HG03139 (cell line): ENCODE data around the gene OTOGL.
"Not testable (repeated sequence)": the region's sequence is repeated elsewhere in the genome, so short reads cannot be mapped to it uniquely, and the experiment has no call there.

Experiments used
- ATAC-seq: cut with Tn5 transposase; IDR thresholded peaks from one replicate; pipeline ENCODE4 v1.9.1; 2021; ENCODE audit not compliant: unreplicated experiment

OTOGL gene

DNA sequence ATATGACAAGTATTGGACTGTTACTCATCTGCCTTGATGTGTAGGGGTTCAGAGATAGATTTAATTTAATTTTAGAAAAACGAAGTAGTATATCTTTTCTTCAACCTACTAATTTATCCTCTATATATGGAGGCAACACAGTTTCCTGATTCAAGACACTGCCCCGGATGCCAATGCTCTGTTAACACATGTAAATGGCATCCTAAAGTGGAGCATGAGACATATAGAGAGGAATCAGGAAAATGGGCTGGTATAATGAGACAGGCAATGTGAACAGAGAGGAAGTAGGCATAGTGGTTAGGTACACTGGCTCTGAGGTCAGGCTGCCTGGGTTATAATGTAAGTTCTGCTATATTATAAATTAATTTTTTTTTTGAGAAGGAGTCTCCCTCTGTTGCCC lies 85.6 kb downstream of the OTOGL start:
- ATAC-seq: no peak

DNA sequence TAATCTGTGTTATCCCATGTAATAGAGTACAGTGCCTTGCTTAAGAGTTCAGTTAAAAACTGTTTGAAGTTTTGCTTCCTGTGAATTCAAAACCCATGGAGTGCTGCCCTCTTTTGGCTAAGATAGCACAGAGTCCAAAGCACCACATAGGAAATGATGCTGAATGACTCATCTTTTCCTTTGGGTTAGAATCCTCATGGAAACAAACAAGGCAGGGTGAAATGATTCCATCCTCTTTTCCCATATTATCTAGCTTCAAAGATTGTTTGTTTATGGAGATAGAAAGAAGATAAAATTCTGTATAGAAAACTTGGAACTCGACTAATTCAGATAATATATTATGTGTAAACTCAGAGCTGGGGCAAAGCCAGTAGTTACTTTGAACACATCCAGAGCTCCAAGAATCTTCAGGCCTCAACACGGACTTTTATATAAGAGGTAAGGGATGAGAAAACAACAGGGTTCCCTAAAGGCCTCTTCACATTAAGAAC lies 87.4 kb downstream of the OTOGL start:
- no peak for ATAC-seq

DNA sequence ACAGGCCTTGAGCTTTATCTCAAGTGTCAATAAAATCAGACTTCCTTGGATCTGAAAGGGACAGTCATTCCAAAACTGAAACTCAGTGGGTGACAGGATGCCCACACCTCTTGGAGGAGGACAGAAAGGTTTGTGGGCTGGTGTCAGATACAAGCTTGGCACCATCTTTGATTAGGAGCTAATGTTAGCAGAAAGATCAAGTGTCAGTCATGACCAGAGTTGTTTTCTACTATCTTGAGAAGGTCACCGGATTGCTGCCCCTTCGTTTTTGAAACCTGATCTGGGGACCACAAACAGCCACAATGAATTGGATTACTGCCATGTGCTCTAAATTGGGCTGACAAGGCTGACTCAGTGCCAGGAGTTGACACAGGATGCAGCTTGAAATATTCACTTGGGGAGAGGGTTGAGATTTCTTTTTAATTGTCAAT lies 88.3 kb downstream of the OTOGL start:
- peak; percentile 52 for ATAC-seq

DNA sequence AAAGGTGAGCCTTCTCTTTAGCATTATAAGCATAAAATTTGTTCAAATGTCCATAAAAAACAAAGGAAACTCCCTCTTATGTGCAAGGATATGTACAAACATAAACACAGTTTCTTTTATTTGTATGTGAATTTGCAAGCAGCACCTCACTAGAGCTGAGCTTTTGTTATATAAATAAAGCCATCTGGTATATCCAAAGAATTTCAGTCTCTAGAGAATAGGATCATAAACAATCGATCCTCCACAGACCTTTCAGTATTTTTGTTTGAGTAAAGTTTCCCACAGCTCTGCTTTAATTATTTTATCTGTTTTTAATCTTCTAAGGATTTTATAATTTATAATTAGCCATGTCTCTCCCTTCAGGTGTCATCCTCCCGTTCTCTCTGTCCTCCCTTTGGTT lies 89.2 kb downstream of the OTOGL start:
- ATAC-seq: no peak

DNA sequence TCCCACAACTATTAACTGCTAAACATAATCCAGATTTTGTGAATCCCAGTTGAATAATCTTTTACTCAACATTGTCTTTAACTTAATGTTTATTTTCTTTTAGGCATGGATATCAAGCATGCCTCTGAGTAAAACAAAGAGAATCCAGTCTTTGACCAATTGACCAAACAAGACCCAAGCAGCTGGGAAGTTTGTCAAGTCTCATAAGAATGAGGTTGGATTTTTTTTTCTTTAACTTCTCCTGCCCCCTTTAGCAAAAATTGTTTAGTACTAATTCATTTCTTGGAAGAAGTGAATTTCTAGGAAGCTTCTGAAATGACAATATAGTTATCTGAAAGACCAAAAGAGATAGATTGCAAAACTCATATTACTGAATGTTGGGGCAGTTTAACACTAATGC lies 89.9 kb downstream of the OTOGL start:
- ATAC-seq: no peak

DNA sequence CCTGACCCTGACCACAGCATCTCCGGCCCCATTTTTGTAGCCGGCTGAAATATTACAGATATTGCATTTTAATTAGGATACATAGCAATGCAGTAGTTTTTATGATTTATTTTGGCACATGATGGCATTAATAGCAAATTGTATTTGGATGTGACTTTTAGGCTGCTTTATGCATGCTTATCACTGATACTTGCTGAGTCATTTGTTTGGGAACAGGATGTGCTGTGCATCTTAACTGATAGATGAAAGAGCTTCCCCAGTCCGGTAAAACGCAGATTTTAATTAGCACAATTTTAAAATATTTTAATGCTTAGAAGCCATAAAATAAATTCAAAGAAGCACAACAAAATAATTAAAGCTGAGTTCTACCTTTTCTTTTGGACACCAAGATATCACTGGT lies 90.7 kb downstream of the OTOGL start:
- no peak for ATAC-seq

DNA sequence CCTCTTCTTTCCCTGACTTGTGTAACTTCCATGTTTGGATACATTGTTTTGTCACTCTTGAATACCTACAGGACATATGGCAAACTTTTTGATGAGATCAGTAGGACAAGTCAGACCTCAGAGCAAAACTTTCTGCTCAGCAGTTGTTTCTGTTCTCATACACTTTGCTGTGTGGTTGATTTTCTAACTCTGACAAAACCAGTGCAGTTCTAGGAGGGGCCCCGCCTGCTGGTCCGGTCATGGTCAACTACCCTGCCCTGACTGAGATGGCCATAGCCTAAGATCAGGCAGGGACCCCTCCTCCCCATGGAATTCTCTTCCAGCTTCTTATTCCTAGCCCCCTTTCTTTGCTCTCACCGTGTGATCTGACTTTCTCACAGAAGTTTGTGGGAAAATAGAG lies 92.8 kb downstream of the OTOGL start:
- ATAC-seq: no peak

DNA sequence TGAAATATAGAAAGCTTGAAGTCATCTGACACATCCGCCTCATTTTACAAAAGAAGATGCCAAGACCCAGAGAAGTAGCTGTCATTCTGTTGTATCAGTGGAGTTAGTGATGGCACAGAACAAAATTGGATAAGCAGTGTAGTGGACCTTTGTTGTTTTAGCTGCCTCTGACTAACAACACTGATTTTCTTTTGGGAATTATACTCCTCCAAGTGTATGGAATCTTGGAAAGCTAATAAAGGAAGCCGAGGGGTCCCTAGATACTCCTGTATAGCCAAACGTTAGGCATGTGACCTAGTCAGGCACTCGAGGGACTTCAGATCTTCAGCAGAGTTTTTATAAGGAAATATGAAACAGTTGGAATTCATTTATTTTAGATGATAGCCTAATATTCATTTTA lies 94.5 kb downstream of the OTOGL start:
- no peak for ATAC-seq

DNA sequence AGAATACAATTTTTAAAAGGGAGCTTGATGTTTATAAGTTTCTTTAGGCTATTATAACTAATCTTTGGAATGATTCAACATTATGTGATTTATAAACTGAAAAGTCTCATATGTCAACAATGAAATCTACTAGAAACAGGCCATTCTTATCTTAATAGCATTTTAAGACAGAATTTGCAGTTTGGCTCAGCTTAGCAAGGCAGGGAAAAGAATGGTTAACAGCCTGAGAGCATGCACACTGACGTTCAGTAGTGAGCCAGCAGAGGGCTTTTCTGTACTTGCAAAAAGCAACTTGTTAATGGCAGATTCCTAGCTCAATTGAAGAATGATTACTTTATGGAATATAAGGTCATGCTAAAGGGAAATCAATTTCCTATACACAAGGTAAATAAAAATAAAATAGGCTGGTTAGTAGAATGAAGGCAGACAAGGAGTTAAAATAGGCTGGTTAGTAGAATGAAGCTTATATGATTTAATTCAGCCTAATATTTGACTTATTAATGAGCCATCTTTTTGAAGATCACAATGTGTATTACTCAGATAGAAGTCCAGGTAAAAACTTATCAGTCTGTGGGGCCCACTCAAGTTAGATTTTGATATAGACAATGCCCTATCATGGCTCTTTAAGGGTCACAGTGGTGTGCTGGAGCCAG lies 95.9 kb downstream of the OTOGL start:
- no peak for ATAC-seq

DNA sequence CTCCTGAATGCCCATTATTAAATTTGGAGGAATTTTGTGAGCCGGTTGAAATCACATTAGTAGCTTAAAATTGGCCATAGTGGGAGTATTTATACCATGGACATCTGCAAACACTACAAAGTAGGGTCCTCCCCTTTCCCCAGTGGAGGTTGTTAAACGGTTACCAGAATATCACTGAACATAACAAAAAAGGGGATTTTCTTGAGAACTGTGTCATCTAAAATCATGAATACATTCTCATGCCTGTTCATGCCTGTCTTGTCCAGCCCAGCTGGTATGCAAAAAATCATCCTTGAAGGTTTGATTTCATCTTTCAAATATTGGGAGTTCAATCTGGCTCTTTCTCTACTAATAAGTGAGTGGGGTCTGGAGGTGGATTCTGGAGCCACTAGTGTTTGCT lies 96.4 kb downstream of the OTOGL start:
- ATAC-seq: no peak

DNA sequence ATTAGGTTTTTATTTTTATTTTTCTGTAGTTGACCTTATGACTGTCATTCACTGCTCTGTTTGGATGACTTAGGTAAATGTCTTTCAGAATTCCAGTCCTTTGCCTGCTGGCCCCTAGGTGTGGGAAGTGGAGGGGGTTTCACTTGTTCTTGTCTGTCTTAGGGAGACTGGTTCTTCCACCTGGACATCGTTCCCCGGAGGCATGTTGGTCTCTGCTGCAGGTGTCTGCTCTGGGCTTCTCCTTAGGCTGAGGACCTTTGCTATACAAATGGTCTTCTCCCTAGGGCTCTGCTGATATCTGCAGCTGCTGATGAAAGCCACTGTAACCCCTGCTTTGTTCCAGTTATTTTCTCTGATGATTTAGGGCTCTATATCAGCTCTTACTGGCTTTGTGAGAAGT lies 97.1 kb downstream of the OTOGL start:
- no peak for ATAC-seq

DNA sequence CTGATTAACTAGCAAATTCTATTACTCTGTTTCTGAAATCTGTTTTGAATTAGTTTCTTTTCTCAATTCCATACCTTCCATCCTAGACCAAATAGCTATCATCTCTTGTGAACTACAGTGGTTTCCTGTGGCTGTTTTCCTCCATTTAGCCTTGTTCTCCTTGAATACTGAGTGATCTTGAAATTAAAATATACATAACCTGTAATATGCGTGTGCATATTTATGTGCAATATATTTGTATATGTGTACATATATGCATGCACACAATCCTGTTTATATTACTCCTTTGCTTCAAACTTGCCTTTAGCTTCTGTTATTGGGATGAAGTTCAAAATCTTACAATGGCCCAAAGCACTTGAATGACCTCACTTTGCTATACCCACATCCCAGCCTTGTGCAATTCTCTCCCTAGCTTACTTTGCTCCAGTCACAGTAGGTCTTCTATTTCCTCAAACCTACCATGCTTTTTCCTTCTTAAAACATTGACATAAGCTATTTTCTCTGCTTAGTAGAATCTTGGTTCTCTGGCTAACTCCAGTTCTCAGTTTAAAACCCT lies 99.5 kb downstream of the OTOGL start:
- no peak for ATAC-seq

DNA sequence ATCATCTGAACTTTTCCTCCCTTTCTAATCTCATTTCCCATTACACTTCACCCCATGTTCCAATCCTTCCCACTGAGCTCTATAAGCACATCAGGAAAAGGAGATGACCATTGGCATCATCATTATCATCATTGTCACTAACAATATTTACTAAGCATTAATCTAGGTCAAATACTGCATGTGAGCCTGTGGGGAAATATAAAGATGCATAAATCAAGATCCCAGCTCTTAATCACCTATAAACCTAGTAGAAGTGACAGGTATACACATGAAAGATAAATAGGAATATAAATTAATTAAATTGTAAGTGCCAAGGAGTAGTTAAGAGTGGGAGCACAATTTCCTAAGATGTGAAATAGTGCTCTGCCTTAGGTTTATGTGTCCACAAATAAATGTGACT lies 100.6 kb downstream of the OTOGL start:
- ATAC-seq: no peak

DNA sequence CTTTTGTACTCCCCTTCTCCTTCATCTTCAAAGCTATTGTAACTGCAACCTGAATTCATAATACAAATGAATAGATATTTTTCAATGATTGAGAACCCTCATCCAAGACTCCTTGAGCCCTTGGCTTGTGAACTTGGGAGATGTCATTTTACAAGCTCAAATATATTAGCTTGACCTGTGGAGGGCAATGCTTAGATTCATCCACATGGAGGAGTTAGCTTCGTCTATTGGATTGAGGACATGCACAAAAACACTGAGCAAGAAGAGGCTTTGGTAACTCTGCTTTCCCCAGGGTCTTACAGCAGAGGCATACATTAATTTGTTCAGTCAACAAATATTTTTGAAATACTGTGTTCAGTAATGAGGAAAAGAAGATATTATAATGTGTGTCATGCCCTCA lies 101.1 kb downstream of the OTOGL start:
- ATAC-seq: no peak

DNA sequence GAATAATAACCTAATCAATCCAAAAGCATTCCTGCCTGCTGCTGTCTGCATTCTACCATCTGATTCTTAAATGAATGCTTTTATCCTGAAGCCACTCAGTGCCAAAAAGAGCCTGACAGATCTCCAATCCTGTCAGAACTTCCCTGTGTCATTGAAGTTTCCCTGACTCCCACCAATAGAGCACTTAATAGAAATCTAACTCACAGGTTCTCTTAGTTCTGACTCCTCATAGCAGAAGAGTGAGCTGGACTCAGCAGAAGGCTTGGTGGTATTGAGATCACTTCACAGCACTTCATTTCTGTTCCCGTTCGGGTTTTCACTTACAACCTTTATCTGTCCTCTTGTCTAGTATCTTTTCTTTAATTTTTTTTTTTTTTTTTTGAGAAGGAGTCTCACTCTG lies 102.6 kb downstream of the OTOGL start:
- ATAC-seq: no peak

DNA sequence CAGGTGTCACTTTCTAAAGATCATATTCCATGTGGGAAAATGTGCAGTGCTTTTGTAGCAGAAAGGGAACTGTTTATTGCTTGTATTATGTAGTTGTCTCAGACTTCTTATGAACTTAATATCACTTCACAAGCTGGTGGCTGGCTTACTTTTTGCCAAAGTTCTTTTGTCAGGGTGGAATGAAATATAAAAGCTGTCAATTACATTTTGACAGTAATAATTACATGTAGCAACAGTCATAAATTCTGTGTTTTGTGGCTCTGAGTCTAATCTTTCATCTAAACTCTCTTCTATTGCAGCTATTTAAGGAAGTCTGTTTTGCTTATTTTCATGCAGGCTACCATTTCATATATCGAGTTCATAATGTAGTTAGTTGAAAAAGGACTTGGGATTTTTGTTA lies 106.6 kb downstream of the OTOGL start:
- ATAC-seq: no peak

DNA sequence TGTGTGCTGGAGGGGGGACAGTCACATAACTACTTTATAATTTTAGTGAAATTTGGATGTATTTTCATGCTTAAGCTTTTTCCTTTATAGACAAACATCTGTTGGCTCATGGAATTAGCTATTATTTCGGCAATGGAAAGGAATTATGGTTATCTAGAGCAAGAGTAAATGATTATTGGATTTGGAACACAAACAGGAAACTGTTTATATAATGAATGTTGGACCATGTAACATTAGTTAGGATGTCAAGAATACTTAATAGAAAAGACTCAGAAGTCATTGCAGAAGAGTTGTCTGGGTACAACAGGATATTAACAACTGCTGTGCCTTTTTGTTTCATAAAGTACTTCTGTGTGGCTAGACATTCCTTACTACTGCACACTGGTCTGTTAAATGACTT lies 108.7 kb downstream of the OTOGL start:
- no peak for ATAC-seq

DNA sequence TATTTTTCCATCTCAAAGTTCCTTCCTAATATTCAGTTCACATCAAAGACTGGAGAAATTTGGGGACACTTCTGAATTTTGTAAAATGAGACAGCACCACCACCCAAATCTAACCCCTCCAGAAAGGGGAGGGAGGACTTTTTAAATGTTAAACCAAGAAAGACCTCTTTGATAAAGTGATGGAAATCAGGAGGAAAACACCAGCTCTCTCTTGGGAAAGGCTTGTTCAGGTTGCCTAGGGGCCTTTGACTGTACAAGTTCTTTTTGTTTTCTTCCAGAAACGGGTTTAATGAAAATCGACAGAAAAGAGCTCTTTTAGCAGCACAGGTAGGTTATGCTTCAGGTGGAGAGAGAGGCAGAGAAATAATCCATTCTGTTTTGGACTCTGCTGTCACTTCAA lies 112.3 kb downstream of the OTOGL start:
- no peak for ATAC-seq

DNA sequence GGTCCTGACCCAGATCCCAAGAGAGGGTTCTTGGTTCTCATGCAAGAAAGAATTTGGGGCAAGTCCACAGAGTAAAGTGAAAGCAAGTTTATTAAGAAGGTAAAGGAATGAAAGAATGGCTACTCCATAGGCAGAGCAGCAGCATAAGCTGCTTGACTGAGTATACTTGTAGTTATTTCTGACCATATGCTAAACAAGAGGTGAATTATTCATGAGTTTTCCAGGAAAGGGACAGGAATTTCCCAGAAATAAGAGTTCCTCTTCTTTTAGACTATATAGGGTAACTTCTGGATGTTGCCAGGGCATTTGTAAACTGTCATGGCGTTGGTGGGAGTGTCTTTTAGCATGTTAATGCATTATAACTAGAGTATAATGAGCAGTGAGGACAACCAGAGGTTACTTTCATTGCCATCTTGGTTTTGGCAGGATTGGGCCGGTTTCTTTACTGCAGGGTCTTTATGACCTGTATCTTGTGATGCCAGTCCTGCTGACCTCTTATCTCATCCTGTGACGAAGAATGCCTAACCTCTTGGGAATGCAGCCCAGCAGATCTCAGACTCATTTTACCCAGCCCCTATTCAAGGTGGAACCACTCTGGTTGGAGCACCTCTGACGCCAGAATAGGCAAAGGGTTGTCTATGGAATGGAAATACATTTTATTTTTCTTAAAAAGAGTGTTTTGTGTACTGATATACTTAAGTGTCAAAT lies 113.8 kb downstream of the OTOGL start:
- no peak for ATAC-seq

DNA sequence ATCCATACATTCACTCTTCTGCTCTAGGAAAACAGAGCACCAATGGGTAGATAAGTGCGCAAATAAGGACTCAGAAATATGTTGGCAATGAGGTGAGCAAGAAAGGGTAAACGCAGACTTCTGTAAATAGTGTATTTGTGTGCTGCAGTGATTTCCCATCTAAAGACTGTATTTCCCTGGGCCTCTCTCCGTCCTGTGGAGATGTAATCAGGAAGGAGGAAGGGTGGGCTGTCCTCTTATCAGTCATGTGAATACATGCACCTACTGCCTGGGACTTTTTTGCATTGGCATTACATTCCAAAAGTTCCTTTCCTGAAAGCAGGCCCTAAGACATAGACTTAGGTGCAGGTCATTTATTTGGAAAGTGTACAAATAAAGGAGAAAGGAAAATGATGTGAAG lies 114.5 kb downstream of the OTOGL start:
- ATAC-seq: no peak

DNA sequence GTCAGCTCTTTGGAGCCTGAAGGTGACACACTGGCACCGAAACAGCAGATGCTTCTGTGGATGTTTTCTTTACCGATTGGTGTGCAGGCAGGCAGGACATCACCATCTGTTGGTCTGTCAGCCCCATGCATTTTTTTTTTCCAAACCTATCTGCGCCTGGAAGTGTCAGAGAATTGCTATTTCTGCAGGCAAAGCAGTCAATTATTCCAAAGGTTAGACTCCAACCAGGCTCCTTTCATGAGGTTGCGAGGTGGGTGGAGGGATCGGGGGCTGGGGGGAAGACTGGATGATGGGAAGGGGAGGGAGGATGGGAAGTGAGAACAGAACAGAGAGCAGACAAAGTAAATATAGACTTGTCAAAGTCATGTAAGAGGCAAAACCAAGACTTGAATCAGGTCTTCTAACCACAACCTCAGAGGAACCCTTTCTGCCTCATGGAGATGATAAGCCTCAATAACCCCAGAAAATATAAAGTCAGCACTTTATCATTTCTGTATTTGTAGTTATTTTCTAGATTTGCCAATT lies 117.7 kb downstream of the OTOGL start:
- no peak for ATAC-seq

DNA sequence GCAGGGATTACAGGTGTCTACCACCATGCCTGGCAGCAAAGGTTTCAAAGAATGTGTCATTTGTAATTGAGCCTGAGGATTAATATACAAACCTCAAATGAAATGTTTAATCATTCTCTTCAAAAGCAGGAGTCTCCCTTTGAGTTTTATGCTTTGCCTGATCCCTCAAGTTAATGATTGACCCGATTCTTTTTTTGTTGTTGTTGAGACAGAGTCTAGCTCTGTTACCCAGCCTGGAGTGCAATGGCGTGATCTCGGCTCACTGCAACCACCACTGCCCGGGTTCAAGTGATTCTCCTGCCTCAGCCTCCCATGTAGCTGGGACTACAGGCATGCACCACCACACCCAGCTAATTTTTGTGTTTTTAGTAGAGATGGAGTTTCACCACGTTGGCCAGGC lies 119.6 kb downstream of the OTOGL start:
- not testable (repeated sequence) for ATAC-seq
